GM15510 (cell line): ENCODE results near the gene SERGEF.

Experiments
- POLR2A ChIP-seq: IDR thresholded peaks from 3 replicates; pipeline ENCODE4 v1.6.1; 2011; ENCODE audit warnings: borderline replicate concordance; ENCODE audit not compliant: insufficient read length; ENCODE audit errors: extremely low read depth

SERGEF gene

DNA sequence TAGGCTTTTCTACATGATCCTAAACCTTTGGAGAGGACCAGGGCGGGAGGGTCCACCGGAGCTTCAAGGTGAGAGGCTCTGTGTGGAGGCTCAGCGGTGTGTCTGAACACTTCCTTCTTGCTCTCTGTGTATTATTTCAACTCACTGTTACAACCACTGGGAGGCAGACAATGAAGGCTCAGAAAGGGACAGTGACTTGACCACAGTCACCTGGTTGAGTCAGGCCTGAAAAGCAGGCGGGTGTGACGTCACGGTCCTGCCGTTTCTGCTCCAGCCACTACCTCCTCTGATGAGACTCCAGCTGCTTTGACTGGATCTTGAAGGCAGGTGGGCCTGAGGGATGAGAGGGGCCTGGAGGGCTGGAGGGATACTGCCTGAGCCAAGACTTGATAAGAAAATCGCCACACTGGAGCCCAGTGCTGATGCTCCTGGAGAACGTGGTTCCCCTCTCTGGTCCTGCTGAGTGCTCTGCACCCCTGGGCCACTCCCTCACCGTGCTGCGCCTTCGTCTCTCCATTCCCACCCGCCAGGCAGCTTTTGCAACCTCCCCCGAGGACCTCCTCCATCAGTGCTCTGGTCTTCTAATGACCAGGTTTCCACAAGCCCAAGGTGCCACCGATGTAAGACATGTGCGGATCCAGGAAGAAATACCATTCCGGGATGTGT, 250.4 kb downstream of the SERGEF start:
- TF ChIP-seq POLR2A: no peak

- no peak for TF ChIP-seq POLR2A
Observed at GRCh38 chr11:17760102-17761029, 252.5 kb downstream of the SERGEF start.

- no peak for TF ChIP-seq POLR2A
Observed at GRCh38 chr11:17755891-17756290, 257.0 kb downstream of the SERGEF start.

- no peak for TF ChIP-seq POLR2A
Observed at GRCh38 chr11:17753641-17754040, 259.2 kb downstream of the SERGEF start.

DNA sequence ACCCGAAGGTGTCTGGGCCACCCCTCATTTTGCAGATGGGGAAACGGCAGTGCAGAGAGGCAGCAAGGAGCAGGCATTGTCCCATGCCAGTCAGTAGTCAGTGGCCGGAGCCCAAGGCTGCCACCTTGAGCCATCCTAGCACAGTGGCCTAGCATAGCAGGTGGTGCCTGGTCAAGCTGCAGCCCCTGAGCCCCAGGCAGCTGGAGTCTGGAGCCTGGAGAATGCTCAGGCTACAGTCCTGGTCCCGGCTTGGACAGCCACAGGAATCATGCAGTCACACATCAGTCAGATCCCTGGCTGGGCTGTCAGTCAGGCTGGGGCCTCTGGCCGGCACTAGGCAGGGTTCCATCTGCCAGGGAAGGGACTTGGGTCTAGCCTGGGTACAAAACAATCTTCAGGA, 259.7 kb downstream of the SERGEF start:
- no peak for TF ChIP-seq POLR2A

DNA sequence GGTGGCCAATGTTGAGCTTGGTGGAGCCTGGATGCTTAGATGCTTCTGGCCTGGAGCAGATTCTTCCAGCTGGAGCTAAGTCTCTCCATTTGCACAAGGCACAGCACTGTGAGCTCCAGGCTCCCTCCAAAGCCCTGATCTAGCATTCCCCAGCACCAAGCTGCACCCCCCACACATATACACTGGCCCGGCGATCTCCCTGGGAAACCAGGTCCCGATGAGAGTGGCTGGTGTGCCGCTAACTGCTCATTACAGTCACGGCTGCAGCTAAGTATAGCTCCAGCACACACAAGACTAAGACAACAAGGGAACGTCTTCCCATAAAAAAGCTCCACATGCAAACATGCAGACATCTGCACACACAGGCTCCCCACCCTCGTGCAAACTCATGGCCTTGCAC, 260.7 kb downstream of the SERGEF start:
- no peak for TF ChIP-seq POLR2A

GRCh38 chr11:17751558-17751957, 261.3 kb downstream of the SERGEF start:
- TF ChIP-seq POLR2A: no peak

DNA sequence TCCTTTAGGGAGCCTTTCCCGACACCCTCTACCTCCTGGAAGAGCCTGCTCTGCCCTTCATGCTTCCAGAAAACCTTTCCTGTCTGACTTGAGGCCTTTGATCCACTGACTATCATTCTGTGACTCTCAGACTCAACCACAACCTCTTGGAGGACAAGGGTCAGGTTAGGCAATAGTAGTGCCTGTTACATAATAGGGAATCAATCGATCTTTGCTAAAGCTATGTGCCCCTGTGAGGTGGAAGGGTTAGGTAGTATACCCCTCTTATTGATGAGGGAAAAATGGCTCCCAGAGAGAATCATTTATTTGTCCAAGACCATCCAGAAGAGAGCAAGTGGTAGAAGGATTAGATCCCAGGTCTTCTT, 262.1 kb downstream of the SERGEF start:
- TF ChIP-seq POLR2A: no peak

DNA sequence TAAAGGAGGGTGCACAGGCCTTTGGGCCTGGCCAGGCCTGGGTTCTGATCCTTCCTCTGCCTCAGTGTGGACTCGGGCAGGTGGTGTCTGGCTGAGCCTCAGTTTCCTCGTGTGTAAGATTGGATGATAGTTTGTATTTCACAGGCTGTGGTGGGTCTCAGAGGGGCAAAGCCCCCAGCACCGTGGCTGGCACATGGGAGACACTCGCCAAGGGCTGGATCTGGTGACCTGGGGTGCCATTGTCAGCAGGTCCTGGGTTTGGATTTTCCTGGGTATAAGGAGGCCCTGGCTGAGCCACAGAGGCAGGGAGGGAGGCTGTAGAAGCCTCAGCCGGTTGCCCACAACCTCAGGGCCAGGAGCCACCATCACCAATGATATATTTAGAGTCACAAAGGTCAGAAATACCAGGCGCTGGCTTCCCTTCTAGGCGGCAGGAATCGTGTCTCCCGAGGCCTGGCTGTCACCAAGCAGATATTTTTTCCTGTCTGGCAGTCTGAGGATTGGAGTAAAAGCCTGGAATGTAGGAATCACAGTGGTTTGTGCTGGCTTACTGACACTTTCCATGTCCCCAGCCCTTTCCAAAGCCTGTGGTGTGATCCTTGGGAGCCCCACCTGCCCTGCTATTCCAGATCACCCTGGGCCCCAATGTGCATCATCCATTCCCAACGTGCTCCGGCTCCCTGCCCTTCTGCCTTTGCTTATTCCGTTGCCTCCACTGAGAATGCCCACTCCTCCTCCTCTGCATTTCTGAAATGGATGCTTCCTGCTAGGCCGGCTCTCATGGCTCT, 262.6 kb downstream of the SERGEF start:
- no peak for TF ChIP-seq POLR2A

DNA sequence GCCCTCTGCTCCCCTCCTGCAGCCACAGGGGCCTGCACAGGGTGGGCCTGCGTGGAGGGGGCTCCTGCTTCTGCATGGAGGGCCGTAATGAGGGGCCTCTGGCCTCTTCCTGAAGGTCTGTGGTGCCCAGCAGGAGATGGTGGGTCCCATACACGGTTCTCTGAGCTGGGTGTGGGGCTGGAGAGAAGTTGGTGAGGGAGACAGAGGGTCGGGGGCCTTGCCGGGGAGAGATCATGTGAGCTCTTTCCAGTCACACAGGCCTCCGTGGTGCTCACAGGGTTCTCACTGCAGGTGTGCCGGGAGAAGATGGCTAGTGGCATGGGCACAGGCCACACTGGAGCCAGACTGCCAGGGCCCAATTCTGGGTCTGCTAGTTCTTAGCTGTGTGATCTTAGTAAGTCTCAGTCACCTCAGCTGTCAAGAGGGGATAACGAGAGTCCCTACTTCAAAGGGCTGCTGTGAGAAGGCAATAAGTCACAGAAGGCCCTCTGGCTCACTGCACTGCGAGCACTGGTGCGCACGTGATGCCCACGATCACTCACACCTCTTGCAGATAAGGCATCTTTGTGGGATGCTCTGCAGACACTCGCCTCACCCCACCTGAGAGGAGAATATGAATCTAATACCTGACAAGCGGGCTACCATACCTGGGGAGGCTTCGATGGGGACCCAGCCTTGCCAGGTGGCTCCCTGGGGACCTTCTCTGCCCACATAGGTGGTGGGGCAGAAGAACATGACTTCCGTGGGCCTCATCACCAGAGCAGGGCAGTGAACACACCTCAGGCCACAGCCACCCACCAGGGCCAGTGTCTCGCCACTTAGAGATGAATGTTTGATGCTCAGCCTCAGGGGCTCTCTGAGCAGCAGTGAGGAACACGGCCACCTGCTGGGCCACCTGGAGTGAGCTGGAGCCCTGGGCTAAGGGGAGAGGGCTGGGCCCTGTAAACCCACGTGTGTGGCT, 263.8 kb downstream of the SERGEF start:
- no peak for TF ChIP-seq POLR2A

DNA sequence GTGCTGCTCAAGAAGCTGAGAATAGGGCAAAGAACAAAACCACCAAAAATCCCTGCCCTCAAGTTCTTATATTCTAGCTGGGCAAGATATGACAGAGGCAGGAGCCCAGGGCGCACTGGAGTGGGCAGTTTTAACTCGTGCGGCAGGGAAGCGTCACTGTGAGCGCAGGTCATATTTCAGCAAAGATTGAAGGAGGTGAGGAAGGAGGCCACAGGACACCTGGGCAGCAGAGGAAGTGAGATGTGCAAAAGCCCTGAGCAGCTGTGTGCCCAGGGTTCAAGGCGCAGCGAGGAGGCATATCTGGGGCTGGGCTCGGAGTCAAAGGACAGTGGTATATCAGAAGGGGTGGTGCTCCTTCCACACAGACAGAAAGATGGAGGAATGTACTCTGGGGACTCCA, 264.8 kb downstream of the SERGEF start:
- no peak for TF ChIP-seq POLR2A

DNA sequence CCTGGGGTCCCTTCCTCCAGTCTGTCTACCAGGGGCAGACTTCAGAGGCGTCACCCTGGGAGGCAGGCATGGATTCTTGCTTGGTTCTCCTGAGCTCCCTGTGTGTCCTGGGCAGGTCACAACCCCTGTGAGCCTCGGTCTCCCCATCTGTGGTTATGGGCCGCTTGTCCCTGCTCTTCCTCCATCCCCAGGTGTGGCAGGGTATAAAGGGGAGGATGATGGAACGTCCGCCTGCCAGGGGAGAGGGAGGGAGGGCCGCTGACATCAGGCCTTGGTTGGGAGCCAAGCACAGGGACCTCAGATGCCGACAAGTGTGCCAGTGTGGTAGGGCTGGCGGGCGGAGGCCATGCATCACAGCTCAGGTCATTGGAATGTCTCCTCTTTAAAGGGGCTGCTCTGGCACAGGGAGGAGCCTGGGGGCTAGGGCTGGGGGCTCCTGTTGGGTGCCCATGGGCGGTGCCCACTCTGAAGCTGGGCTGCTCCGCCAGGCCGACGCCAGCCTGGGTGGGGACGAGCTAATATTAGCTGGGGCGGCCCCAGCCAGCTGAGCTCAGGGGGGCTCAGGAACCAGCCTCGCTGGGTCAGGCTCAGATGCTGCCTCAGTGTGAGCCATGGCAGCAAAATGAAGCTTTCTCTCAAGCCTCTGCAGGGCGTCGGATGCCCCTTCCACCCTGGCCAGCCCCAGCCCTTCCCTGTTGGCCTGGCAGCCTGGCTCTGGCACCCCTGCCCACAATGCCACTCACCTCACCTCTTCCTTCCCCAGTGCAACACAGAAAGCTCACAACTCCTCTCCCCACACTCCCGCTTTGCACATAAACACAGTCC, 265.5 kb downstream of the SERGEF start:
- no peak for TF ChIP-seq POLR2A

DNA sequence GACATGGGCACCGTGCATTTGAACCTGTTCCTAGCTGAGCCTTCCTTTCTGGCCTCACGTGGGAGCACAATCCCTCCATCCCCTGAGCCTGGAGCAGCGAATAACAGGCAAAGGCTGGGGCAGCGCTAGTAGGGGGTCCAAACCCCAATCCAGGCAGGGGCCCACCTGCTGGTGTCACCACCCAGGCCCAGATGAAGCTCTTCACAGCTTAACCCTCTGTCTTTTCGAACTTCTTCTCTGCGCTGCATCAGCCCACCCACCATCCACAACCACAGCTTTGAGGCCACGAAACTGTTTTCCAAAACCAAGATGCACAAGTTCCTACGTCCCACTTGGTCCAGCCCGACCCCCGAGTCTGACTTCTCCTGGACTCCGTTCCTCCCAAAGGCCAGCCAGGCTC, 266.8 kb downstream of the SERGEF start:
- no peak for TF ChIP-seq POLR2A
